Breast epithelium (tissue), 4 donors: ENCODE results near the gene RIN2. TPM values are rescaled to one million over a fixed set of nuclear protein-coding genes. Genes with fewer than 3 reads are reported as not detected.

Experiments used
- DNase-seq, 2 donors: peaks; one replicate each; pipeline ENCODE4 v3.0.0-alpha.2; 2019; ENCODE audit warnings: low spot score in 2 of 2
- H3K27ac ChIP-seq, 2 donors: fragments of 200-600 bp; sonication (generic) in 1 of 2; one replicate each; pipeline ENCODE4 v1.5.1; 2016 to 2019; ENCODE audit warnings: mild to moderate bottlenecking in 1 of 2
- H3K27me3 ChIP-seq, 2 donors: fragments of 200-600 bp; sonication (generic) in 1 of 2; one replicate each; pipeline versions ENCODE4 v1.5.1 to v1.6.0; 2017 to 2019; ENCODE audit warnings: control low read depth in 1 of 2, mild to moderate bottlenecking in 1 of 2
- H3K36me3 ChIP-seq: fragments of 200-600 bp; one replicate; pipeline ENCODE4 v1.5.1; 2019
- H3K4me1 ChIP-seq, 2 donors: fragments of 200-600 bp; sonication (generic); one replicate each; pipeline ENCODE4 v1.5.1; 2016 to 2019; ENCODE audit warnings: control low read depth in 1 of 2
- H3K4me3 ChIP-seq, 3 donors: fragments of 200-600 bp; sonication (generic); 1 replicate in 2 of 3; 2 replicates in 1 of 3; pipeline ENCODE4 v1.5.1; 2016 to 2019; ENCODE audit warnings: mild to moderate bottlenecking in 3 of 3, moderate library complexity in 2 of 3
- H3K9me3 ChIP-seq, 2 donors: fragments of 200-600 bp; sonication (generic) in 1 of 2; one replicate each; pipeline ENCODE4 v1.5.1; 2016 to 2019; ENCODE audit warnings: control low read depth in 1 of 2
- POLR2A ChIP-seq: fragments of 450-650 bp; IDR thresholded peaks from one replicate; pipeline ENCODE4 v1.6.1; 2016; ENCODE audit warnings: antibody characterized with exemption, mild to moderate bottlenecking, moderate library complexity
- POLR2AphosphoS5 ChIP-seq, 3 donors: sonication (generic); formaldehyde crosslinking; IDR thresholded peaks; one replicate each; pipeline ENCODE4 v1.6.1; 2017; ENCODE audit warnings: antibody characterized with exemption in 3 of 3
- intact Hi-C: fragments of 100-400 bp; cut with DNase I; formaldehyde crosslinking; loops from one replicate; pipeline ENCODE4 v1.15.1; 2023; ENCODE audit warnings: low total_unique reads
- total RNA-seq, 3 donors: library from RNA; depleted of rRNA; stranded (reverse); fragments of >200 nt; gene quantifications; one replicate each; pipeline ENCODE4 v1.1.0, GENCODE V29; 2016
- TF ChIP-seq, protein P1 (sequence below), 3 donors: fragments of 450-650 bp; IDR thresholded peaks; one replicate each; pipeline ENCODE4 v1.5.1; 2016 to 2017; ENCODE audit warnings: antibody characterized with exemption in 3 of 3, mild to moderate bottlenecking in 3 of 3, moderate library complexity in 3 of 3

RIN2 gene
- total RNA-seq, 3 donors from 2014 or later: 82.7 to 114 (median 104) TPM

DNA sequence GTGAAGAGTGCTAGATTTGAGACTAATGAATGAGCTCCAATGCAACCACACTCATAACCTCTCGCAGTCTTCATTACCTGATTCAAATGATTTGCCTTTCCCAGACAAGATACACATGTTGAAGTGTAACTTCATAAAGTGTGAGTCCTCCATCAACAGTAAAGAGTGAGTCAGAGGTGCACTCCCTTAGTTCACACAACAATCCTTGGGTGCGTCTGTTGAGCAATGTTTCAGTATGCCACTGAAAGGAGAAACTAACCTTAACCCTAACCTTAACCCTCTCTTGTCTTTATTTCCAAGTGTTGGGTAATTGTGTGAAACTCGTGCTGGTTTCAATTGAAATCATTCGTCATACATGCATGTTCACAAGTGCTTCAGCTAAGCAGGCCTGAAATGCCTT lies 21.0 kb upstream of the RIN2 start:
- no peak for DNase-seq
- H3K36me3 ChIP-seq: no peaks in the 10 kb centered on the region
- H3K4me1 ChIP-seq: no peaks in the 10 kb centered on the region
- H3K4me3 ChIP-seq: no peak overlapping the region
- intact Hi-C loops: no loop called here
- H3K27ac ChIP-seq: no peak overlapping the region
- TF ChIP-seq POLR2AphosphoS5 (IDR thresholded peaks at IDR 0.05) (no peak), POLR2A (no peak)
- TF ChIP-seq, protein P1, sequence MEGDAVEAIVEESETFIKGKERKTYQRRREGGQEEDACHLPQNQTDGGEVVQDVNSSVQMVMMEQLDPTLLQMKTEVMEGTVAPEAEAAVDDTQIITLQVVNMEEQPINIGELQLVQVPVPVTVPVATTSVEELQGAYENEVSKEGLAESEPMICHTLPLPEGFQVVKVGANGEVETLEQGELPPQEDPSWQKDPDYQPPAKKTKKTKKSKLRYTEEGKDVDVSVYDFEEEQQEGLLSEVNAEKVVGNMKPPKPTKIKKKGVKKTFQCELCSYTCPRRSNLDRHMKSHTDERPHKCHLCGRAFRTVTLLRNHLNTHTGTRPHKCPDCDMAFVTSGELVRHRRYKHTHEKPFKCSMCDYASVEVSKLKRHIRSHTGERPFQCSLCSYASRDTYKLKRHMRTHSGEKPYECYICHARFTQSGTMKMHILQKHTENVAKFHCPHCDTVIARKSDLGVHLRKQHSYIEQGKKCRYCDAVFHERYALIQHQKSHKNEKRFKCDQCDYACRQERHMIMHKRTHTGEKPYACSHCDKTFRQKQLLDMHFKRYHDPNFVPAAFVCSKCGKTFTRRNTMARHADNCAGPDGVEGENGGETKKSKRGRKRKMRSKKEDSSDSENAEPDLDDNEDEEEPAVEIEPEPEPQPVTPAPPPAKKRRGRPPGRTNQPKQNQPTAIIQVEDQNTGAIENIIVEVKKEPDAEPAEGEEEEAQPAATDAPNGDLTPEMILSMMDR (IDR thresholded peaks at IDR 0.05): no peak
- no peaks in the 10 kb centered on the region for H3K27me3 ChIP-seq
- no peaks in the 10 kb centered on the region for H3K9me3 ChIP-seq

DNA sequence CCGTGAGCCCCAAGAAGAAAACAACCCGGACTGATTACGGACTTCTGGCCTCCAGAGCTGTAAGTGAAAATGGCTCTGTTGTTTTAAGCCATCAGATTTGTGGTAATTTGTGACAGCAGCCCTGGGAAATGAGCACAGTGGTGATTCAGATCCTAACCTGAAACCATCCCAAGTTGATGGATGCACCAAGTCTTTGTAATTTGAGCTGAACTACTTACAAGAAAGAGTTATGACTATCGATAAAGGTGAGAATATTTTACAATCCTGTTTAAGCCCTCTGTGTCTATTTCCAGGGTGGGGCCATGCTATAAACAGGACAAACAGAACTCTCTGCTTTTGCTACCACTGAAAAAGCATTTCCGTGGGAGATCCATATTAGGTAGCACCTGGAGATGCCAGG lies 19.1 kb upstream of the RIN2 start:
- intact Hi-C loops: no loop called here
- Histone ChIP-seq H3K27ac (no peak overlapping the region), H3K9me3 (no peaks in the 10 kb centered on the region)

DNA sequence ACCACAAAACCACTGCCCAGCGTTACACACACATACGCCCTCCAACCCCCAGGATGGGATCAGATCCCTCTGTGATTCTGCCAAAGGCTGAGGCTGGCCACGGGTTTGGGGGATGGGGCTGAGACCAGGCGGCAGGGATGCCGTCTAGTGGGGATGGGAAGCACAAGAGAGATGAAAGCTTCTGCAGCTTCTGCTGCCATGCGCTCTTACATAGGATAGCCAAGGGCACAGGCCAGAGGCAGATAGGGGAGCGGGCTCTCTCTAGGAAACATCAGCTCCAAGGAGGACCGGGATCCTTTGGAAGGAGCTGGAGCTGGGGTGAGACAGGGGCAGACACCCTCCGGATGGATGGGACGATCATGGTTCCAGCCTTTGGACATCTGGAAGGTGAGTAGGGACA lies 18.7 kb upstream of the RIN2 start:
- TF ChIP-seq, protein P1 (IDR thresholded peaks at IDR 0.05): no peak
- Histone ChIP-seq H3K9me3 (no peaks in the 10 kb centered on the region), H3K27me3 (no peaks in the 10 kb centered on the region), H3K4me1 (no peaks in the 10 kb centered on the region), H3K36me3 (no peaks in the 10 kb centered on the region), H3K4me3 (no peak overlapping the region), H3K27ac (no peak overlapping the region)
- DNase-seq: no peak
- intact Hi-C loops: no loop called here

More for the DNA sequence above, 19.1 kb upstream of the RIN2 start:
- H3K27me3 ChIP-seq: no peaks in the 10 kb centered on the region
- H3K4me1 ChIP-seq: no peaks in the 10 kb centered on the region
- TF ChIP-seq, protein P1 (IDR thresholded peaks at IDR 0.05): no peak
- TF ChIP-seq POLR2A (no peak), POLR2AphosphoS5 (IDR thresholded peaks at IDR 0.05) (no peak)
- no peak for DNase-seq
- no peaks in the 10 kb centered on the region for H3K36me3 ChIP-seq
- no peak overlapping the region for H3K4me3 ChIP-seq

DNA sequence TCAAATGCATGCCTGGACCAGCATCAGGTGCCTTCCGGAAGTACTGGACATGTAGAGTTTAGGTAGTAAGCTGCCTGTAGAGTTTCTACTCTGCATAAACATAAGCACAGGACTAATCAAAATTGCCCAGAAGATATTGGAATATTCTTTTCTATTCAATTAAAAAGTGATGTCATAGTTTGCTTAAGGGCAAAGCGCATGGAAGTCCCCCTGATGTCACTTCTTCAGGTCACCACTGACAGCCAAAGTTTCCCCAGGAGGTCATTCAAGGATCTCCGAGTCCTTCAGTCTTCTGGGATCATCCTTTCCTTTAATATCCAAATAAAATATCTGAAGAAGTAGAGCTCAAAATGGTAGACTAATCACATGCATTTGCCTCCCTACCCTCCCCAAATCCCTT lies 17.5 kb upstream of the RIN2 start:
- TF ChIP-seq, protein P1 (IDR thresholded peaks at IDR 0.05): no peak
- TF ChIP-seq POLR2AphosphoS5 (IDR thresholded peaks at IDR 0.05) (no peak), POLR2A (no peak)
- Histone ChIP-seq H3K27me3 (no peaks in the 10 kb centered on the region), H3K27ac (no peak overlapping the region), H3K4me1 (no peaks in the 10 kb centered on the region), H3K4me3 (no peak overlapping the region), H3K9me3 (no peaks in the 10 kb centered on the region), H3K36me3 (no peaks in the 10 kb centered on the region)
- DNase-seq: no peak
- intact Hi-C loops: no loop called here

DNA sequence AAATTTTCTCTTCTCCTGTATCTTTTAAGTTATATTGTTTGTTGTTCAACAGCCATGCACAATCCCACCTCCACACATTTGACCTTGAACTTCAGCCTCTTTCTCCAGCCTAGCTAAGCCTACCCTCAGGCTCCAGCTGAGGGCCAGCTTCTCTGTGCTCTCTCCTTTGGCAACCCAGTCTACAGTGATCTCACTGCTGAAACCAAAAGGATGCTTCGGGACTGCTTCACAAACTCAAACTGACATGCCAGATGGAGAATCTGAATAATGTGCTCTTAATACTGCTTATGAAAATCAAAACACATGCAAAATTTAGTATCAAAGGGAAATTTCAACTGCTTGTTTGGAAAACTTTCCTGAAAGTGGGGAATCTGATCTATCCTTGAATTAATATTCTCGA lies 16.1 kb upstream of the RIN2 start:
- no peak for DNase-seq
- H3K27ac ChIP-seq: no peak overlapping the region
- H3K27me3 ChIP-seq: no peaks in the 10 kb centered on the region
- H3K4me1 ChIP-seq: no peaks in the 10 kb centered on the region
- H3K36me3 ChIP-seq: no peaks in the 10 kb centered on the region
- TF ChIP-seq POLR2A (no peak), POLR2AphosphoS5 (IDR thresholded peaks at IDR 0.05) (no peak)
- TF ChIP-seq, protein P1 (IDR thresholded peaks at IDR 0.05): no peak
- no peak overlapping the region for H3K4me3 ChIP-seq
- intact Hi-C loops: no loop called here
- H3K9me3 ChIP-seq: no peaks in the 10 kb centered on the region
